GM21723 (cell line): ENCODE data around the gene CELF1.
A peak's percentile ranks its signal among the peaks of the same experiment; 100 is the strongest.
"Not testable (repeated sequence)": the region's sequence is repeated elsewhere in the genome, so short reads cannot be mapped to it uniquely, and the experiment has no call there.

Source experiments
- ATAC-seq: cut with Tn5 transposase; IDR thresholded peaks from one replicate; pipeline ENCODE4 v1.9.1; 2021; ENCODE audit warnings: mild to moderate bottlenecking, moderate library complexity; ENCODE audit not compliant: unreplicated experiment

CELF1 gene

DNA sequence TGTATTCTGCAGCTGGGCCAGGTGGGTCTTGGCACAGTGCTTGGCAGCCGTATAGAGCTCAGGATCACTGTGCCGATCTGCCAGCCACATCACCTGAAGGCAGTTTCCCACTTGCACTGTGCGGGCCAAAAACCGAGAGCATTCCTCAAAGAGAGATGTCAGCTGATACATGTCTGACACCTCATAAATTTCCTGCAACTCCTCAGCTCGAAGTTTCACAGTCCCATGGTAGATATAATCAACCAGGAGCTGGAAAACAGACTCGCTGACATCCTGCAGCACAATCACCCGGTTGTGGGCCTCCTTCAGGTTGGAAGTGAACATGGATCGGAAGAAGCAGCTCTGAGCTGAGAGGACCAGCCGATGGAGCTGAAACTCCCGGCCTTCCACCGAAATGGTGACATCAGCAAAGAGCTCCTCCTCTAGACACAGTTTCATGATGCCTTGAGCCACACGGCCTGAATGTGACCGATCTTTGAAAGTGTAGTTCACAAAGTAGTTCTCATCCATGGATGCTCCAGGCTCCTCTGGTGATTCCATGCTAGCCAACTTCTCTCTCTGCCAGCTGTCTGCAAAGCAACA, 24.6 kb upstream of the CELF1 start:
- ATAC-seq = no peak

DNA sequence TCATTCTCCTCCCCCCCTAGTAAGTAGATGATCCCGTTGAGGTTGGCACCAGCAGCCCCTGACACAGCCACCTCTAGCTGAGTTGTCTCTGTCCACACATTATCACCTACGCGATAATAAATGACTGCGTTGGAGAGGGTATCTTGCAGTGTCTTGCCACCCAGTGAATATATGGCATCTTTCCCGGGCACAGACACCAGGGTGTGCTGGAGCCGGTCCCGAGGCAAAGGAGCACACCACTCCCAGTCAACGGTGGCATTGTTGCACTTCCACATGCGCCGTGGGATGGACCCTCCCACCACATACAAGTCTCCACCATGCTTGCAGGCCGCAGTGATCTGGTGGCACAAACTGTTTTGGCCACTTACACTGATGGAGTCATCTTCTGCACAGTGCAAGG, 20.4 kb upstream of the CELF1 start:
- no peak for ATAC-seq

DNA sequence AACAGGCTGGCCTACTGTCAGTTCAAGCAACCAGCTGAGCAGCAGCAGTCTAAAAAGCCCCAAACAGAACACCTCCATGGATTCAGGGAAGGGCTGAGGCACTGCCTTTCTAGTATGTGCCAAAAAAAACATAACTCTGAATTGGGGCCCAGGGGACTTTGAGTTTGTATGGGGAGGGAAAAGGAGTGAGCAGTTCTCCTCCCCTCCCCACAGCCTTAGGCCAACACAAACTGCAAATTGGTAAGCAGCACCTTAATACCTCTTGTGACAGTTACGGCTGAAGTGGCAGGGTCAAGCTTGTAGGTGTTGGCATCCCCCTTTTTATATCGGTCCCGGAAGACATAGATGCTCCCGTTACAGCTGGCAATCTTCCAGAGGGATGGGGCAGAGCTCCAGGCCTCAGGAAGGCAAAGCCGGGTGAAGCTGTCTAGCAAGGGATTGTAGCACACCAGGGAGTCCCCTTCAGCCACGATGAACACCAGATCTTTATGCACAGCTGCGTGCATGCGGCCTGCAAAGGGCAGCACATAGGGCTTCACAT, 19.9 kb upstream of the CELF1 start:
- ATAC-seq = no peak

DNA sequence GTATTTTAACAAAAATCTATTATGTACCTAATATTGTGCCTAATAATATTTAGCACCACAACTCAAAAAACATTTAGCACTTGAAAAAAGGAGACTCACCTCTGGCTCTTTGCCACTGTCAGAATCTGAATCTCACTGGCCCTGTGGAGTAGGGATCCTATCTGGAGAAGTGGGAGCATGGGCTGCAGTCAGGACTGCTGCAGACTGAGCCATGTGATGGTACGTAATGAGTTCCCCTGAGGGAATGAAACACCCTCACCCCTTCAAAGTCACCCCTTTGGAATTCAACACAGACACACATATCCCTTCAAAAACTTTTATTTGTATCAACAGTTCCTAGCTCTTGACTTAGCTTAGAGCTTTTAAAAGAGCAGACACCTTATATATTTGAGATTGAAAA, 19.0 kb upstream of the CELF1 start:
- no peak for ATAC-seq

DNA sequence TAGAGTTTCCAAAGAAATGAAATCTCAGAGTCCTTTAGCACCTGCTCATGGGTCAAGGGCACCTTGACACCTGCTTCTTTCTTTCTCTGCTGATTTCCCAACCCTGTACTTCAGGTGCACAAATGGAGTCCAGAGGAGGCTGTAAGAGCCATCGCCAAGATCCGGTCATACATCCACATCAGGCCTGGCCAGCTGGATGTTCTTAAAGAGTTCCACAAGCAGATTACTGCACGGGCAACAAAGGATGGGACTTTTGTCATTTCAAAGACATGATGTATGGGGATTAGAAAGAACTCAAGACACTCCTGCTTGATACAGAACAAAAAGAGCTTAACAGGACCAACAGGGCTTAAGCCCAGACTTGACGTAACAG, 18.4 kb upstream of the CELF1 start:
- ATAC-seq = no peak

DNA sequence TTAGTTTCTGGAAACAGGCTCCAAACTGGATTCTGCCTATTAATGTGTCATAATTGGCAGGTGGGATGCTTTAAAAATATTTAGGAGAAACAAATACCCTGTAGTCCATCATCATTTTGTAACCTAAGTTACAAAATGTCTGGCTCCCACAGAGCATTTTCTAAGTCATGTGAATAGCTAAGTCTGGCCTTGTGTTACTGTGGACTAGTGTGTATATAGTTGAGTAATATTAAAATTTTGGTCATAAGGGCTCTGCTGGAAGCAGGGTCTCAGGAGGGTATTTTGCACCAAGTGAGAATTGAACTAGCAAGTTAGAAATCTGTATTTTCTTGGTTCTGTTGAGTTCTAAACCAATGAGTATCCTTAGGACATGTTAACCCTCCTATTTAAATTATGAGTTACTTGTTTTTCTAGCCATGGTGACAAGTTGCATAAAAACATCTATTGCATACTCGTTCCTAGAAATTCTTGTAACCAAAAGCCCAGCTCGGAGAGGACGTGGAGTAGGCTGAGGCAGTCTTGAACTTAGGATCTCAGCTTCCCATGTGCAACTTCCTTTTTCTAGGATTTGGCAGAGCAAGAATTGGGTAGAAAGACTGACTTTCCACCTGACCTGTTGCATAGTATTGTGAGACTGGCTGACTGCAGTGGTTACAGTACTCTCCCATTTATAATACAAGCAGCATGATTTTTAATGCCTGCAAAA, 17.9 kb upstream of the CELF1 start:
- ATAC-seq = no peak

DNA sequence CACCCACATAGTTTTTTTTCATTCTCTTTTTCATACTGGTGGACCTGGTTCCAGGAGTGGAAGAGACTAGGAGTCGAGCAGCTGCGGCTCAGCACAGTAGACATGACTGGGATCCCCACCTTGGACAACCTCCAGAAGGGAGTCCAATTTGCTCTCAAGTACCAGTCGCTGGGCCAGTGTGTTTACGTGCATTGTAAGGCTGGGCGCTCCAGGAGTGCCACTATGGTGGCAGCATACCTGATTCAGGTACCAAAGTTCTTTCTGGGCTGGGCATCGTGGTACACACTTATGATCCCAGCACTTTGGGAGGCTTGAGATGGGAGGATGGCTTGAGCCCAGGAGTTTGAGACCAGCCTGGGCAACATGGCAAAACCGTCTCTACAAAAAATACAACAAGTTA, 16.7 kb upstream of the CELF1 start:
- ATAC-seq = no peak

DNA sequence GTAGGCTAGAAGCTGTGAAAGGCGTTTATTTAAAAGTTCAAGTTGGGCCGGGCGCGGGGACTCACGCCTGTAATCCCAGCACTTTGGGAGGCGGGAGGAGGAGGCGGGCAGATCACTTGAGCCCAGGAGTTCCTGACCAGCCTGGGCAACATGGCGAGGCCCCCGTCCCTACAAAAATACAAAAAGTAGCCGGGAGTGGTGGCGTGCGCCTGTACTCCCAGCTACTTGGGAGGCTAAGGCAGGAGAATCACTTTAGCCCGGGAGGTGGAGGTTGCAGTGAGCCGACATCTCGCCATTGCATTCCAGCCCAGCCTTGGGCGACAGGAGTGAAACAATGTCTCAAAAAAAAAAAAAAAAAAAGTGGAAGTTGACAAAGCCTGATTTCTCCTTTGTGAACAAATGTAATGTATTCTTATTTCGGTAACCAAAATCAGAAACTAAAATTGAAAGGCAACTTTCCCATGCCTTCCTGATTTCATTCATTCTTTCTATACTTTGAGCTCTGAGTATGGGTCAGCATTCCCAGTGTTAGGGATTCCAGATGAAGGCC, 13.3 kb upstream of the CELF1 start:
- ATAC-seq = peak; percentile 17

DNA sequence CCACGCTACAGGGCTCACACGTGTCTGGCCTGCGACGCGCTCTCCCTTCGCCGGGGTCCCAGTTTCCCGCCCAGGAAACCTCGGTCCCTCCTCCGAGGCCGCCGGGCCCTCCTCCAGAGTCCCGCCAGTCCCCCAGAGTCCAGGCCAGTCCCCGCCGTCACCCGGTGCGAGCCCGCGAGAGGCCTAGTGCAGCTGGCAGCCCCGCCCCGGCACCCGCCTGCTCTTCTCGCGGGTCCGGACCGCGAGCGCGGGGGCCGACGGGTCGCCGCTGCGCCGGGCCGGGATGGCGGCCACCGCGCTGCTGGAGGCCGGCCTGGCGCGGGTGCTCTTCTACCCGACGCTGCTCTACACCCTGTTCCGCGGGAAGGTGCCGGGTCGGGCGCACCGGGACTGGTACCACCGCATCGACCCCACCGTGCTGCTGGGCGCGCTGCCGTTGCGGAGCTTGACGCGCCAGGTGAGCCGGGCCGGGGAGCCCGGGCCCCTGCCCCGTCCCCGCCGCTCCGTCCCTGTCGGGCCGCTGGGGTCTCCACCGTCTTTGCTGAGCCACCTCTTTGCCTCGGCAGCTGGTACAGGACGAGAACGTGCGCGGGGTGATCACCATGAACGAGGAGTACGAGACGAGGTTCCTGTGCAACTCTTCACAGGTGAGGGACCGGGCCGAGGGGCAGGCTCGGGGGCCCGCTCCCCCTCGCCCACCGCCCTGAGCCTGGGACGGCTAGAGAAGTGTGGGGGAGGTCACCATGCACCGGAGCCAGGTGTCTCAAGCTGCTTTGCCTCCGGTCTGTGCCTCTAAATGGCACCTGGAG, 12.6 kb upstream of the CELF1 start, which contains the start of gene PTPMT1:
PTPMT1 (plus strand) TSS at position 260 of the 809 bp plus-strand sequence; CDS start at position 284, 24 bp downstream.
- peak; percentile 82 for ATAC-seq

DNA sequence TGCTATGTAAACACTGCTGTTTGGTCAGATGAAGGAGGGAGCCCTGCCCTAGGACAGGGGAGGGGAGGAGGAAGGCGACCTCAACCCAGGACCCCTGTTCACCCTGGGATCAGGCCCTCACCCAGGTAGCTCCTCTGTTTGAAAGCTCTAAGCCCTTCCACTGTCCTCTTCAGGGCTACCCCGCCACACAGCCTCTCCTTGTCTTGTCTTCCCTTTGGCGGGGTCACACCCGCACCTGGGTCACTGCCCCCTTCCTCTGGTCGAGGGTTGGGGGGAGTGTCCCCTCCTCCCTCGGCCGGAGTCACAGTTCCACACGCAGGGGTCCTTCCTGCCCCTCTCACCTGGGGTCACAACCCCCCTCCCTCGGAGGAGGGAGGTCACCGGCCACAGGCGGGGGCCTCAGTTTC, 12.0 kb upstream of the CELF1 start:
- no peak for ATAC-seq

DNA sequence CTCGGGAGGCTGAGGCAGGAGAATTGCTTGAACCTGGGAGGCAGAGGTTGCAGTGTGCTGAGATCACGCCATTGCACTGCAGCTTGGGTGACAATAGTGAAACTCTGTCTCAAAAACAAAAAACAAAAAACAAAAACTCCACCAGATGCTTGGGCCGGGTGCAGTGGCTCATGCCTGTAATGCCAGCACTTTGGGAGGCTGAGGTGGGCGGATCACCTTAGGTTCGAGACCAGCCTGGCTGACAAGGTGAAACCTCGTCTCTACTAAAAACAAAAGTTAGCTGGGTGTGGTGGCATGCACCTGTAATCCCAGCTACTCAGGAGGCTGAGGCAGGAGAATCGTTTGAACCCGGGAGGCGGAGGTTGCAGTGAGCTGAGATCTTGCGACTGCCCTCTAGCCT, 11.4 kb upstream of the CELF1 start:
- not testable (repeated sequence) for ATAC-seq

DNA sequence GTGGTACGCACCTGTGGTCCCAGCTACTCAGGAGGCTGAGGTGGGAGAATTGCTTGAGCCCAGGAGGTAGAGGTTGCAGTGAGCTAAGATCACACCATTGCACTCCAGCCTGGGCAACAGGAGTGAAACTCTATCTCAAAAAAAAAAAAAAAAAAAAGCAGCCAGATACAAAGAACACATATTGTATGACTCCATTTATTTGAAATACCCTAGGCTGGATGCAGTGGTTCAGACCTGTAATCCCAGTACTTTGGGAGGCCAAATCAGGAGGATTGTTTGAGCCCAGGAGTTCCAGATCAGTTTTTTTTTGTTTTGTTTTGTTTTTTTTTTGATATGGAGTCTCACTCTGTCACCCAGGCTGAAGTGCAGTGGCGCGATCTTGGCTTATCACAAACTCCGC, 9.5 kb upstream of the CELF1 start:
- not testable (repeated sequence) for ATAC-seq

DNA sequence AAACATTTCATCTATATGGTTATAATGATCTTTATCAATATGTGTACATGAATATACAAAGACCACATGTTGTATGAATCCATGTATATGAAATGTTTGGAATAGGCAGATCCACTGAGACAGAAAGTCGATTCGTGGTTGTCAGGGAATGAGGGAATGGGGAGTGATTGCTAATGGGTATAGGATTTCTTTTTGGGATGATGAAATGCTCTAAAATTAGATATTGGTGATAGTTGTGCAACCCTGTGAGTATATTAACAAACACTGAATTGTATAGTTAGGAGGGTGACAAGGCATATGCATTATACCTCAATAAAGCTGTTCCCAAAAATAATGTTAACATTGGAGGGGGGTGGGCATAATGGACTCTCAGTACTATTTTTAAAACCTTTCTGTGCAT, 7.5 kb upstream of the CELF1 start:
- no peak for ATAC-seq

DNA sequence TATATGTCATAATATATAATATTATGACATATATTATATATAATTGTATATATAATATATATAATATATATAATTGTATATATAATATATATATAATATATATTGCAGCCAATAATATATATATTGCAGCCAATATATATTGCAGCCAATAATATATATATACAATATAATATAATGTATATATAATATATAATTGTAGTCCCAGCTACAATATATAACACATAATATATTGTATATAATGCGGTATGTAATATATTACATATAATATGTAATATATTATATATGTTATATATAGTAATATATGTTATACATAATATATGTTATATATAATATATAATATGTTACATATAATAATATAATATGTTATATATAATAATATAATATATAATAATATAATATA, 5.8 kb upstream of the CELF1 start:
- no peak for ATAC-seq

DNA sequence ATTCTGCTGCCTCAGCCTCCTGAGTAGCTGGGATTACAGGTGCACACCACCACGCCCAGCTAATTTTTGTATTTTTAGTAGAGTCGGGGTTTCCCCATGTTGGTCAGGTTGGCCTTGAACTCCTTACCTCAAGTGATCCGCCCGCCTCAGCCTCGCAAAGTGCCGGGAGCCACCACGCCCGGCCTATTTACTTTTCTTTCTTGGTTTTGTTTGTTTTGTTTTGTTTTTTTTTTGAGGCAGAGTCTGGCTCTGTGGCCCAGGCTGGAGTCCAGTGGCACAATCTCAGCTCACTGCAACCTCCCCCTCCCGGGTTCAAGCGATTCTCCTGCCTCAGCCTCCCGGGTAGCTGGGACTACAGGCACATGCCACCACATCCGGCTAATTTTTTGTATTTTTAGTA, 4.1 kb upstream of the CELF1 start:
- not testable (repeated sequence) for ATAC-seq

DNA sequence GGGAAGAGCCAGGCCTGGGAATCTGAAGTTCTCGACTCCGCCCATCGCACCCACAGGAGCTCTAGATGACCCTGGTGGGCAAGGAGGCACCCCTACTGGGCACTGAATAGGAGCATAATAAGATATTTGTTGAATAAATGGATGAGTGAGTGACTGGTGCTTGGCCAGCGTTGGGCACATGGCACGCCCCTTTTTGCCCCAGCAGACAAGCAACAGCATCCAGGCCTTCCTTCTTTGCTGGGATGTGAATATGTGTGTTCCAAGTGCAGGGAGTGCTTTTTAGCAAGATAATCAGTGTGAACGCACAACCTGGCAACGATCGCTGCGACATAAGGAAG, 443 bp upstream of the CELF1 start:
- peak; percentile 26 for ATAC-seq

DNA sequence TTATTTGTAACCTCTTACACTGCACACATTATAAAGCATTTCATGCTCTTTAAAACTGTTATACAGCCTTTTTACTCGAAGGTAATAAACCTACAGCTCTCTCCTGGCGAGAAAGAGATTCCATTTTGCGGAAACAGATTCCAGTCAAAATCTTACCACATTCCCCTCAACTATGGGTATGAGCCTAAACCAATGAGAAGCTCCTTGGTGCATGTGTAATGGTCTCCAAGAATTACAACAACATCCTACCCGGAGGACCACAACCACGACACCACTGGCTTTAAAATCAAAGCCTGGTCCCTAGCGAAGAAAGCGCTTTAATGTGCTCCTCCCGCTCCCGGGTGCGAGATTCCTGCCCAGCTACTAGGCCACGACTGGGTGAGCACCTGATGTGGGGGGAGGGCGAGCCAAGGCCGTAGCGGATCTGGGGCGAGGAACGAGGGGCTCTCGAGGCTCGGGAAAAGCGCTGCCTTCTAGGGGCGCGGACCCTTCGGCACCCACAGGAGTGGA, 821 bp downstream of the CELF1 start:
- peak; percentile 10 for ATAC-seq

DNA sequence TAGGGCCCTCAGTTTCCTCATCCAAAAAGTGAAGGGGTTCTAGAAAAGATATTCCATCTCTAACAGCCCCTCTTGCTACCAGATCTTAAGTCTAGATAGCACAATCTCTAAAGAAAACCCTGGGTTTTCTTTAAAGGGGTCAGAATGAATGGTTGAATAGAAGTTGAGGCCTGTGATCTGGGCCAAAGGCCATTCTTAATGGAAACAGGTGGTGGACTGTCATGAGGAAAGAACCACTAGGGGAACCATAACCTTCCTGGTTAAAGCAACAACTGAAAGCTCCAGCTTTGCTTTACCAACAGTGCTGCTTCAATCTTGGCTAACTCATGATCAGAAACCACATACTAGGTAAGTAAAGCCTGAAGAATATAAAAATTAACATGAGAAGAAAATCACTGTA, 1.8 kb downstream of the CELF1 start:
- no peak for ATAC-seq

DNA sequence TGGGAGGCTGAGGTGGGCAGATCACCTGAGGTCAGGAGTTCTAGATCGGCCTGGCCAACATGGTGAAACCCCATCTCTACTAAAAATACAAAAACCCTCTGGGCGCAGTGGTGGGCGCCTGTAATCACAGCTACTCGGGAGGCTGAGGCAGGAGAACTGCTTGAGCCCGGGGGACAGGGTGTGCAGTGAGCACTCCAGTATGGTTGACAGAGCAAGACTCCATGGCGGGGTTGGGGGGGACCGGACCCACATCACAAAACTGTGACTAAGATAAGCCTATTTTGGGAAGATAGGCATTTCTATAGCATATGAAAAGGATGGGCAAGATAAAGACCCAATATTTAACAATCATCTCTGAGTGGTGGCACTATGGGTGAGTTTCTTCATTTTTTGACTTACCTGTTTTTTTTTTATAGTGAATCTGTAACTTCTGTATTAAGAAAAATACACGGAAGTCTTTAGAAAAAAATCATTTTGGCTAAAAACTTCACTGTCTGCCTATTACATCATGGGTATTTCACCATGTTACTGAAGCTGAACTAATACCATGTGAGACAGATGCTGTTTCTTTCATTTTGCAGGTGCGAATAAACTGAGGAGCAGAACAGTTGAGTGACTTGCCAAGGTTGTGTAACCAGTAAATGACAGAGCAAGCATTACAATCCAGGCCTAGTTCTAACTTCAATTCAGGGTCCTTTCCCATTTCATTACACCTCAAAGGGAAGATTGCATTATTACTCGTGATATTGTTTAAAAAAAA, 2.5 kb downstream of the CELF1 start:
- no peak for ATAC-seq

DNA sequence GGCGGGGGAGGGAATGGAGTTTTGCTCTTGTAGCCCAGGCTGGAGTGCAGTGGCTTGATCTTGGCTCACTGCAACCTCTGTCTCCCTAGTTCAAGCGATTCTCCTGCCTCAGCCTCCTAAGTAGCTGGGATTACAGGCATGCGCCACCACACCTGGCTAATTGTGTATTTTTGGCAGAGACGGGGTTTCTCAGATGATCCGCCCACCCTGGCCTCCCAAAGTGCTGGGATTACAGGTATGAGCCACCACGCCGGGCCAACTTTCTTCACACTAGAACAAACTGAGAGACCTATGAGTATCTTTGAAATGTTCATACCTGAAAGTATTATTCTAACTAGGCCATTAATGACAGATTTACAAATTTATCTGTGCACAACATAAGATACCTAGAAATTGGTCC, 6.7 kb downstream of the CELF1 start:
- not testable (repeated sequence) for ATAC-seq

DNA sequence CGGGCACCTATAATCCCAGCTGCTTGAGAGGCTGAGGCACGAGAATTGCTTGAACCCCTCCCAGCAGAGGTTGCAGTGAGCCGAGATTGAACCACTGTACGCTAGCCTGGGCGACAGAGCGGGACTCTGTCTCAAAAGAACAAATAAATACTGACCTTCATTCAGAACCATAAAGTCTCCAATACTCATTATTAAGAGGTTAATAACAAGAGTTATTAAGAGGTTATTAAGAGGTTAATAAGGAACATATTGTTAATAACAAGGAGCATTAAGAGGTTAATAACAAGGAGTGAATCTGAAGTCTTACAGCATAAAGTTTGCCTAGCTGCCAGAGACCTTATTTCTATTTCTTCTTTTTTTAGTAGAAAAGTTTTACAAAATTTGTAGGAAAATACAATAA, 7.6 kb downstream of the CELF1 start:
- no peak for ATAC-seq
